ENCODE measurements around the gene AURKB. TPM values are rescaled to one million over a fixed set of nuclear protein-coding genes. Genes with fewer than 3 reads are reported as not detected.
A peak's percentile ranks its signal among the peaks of the same experiment; 100 is the strongest.
"Not testable (repeated sequence)": the region's sequence is repeated elsewhere in the genome, so short reads cannot be mapped to it uniquely, and the experiment has no call there.

AURKB gene
- total RNA-seq, 1 donor from 2014 or later = 52.7 TPM

GRCh38 chr17:8173871-8174322 is 36.5 kb downstream of the AURKB start:
- DNase-seq (ENCODE audit: low spot score, unreplicated experiment) = no peak
- TF ChIP-seq CTCF (IDR thresholded peaks at IDR 0.05; ENCODE audit: unreplicated experiment) = no peak

GRCh38 chr17:8173056-8173870 is 37.1 kb downstream of the AURKB start:
- Mint-ChIP-seq H3K27me3 (no peaks in the 10 kb centered on the region), H3K4me1 (ENCODE audit: low read depth) (peaks cover 34% of the 10 kb centered on the region)

More at GRCh38 chr17:8173871-8174322, 36.5 kb downstream of the AURKB start:
- Mint-ChIP-seq H3K36me3 (ENCODE audit: insufficient read depth) (no peaks in the 10 kb centered on the region), H3K27ac (peak overlapping the region; percentile 100), H3K27me3 (no peaks in the 10 kb centered on the region), H3K4me1 (ENCODE audit: low read depth) (peaks cover 34% of the 10 kb centered on the region), H3K4me3 (ENCODE audit: low read depth) (peak overlapping the region; percentile 86), H3K9me3 (ENCODE audit: low read depth) (no peaks in the 10 kb centered on the region)

GRCh38 chr17:8170186-8170585 is 40.2 kb downstream of the AURKB start:
- not testable (repeated sequence) for H3K4me3 Mint-ChIP-seq (ENCODE audit: low read depth); DNase-seq (ENCODE audit: low spot score, unreplicated experiment); H3K27me3 Mint-ChIP-seq; H3K9me3 Mint-ChIP-seq (ENCODE audit: low read depth); H3K27ac Mint-ChIP-seq; H3K36me3 Mint-ChIP-seq (ENCODE audit: insufficient read depth)
- peaks cover 15% of the 10 kb centered on the region for H3K4me1 Mint-ChIP-seq (ENCODE audit: low read depth)

More at GRCh38 chr17:8173056-8173870, 37.1 kb downstream of the AURKB start:
- no peak for TF ChIP-seq CTCF (IDR thresholded peaks at IDR 0.05; ENCODE audit: unreplicated experiment)
- no peaks in the 10 kb centered on the region for H3K9me3 Mint-ChIP-seq (ENCODE audit: low read depth)
- DNase-seq (ENCODE audit: low spot score, unreplicated experiment) = no peak
- H3K27ac Mint-ChIP-seq = peak overlapping the region; percentile 100
- H3K36me3 Mint-ChIP-seq (ENCODE audit: insufficient read depth) = no peaks in the 10 kb centered on the region
- peak overlapping the region; percentile 86 for H3K4me3 Mint-ChIP-seq (ENCODE audit: low read depth)

- Mint-ChIP-seq H3K27me3 (no peaks in the 10 kb centered on the region), H3K36me3 (ENCODE audit: insufficient read depth) (no peaks in the 10 kb centered on the region), H3K27ac (peak overlapping the region; percentile 24), H3K4me3 (ENCODE audit: low read depth) (no peak overlapping the region), H3K4me1 (ENCODE audit: low read depth) (peaks cover 8% of the 10 kb centered on the region), H3K9me3 (ENCODE audit: low read depth) (no peaks in the 10 kb centered on the region)
- no peak for TF ChIP-seq CTCF (IDR thresholded peaks at IDR 0.05; ENCODE audit: unreplicated experiment)
- DNase-seq (ENCODE audit: low spot score, unreplicated experiment) = no peak
Measured at GRCh38 chr17:8167526-8167925, 42.8 kb downstream of the AURKB start.

DNA sequence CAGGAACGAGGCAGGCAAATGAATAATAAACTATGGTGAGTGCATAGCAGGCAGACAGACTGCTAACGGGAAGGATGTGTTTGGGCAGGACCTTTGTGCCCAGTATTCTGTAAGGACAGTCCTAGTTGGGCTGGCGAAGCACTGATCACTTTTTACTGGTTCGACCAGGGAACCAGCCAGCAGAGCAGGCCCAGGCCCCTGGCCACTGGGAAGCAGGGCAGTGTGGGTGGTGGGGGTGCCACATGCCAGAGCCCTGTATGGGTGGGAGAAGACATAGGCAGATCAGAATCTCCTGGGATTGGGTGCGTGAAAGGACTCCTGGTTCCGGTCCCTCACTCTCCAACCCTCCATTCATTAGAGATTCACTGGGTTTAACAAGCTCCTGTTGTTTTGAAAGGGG is 43.6 kb downstream of the AURKB start:
- H3K4me1 Mint-ChIP-seq (ENCODE audit: low read depth) = peaks cover 11% of the 10 kb centered on the region
- H3K27me3 Mint-ChIP-seq = no peaks in the 10 kb centered on the region
- TF ChIP-seq CTCF (IDR thresholded peaks at IDR 0.05; ENCODE audit: unreplicated experiment) = no peak
- no peak for DNase-seq (ENCODE audit: low spot score, unreplicated experiment)
- H3K27ac Mint-ChIP-seq = no peak overlapping the region
- H3K36me3 Mint-ChIP-seq (ENCODE audit: insufficient read depth) = no peaks in the 10 kb centered on the region
- no peak overlapping the region for H3K4me3 Mint-ChIP-seq (ENCODE audit: low read depth)
- no peaks in the 10 kb centered on the region for H3K9me3 Mint-ChIP-seq (ENCODE audit: low read depth)

GRCh38 chr17:8164815-8165131 is 45.6 kb downstream of the AURKB start:
- Mint-ChIP-seq H3K4me3 (ENCODE audit: low read depth) (no peak overlapping the region), H3K9me3 (ENCODE audit: low read depth) (no peaks in the 10 kb centered on the region), H3K4me1 (ENCODE audit: low read depth) (peaks cover 20% of the 10 kb centered on the region), H3K36me3 (ENCODE audit: insufficient read depth) (peaks cover 3% of the 10 kb centered on the region), H3K27ac (no peak overlapping the region), H3K27me3 (no peaks in the 10 kb centered on the region)
- DNase-seq (ENCODE audit: low spot score, unreplicated experiment) = no peak
- no peak for TF ChIP-seq CTCF (IDR thresholded peaks at IDR 0.05; ENCODE audit: unreplicated experiment)

All from progenitor cell of endocrine pancreas (in vitro differentiated cells).